ENCODE data around the gene INTS12.

DNA sequence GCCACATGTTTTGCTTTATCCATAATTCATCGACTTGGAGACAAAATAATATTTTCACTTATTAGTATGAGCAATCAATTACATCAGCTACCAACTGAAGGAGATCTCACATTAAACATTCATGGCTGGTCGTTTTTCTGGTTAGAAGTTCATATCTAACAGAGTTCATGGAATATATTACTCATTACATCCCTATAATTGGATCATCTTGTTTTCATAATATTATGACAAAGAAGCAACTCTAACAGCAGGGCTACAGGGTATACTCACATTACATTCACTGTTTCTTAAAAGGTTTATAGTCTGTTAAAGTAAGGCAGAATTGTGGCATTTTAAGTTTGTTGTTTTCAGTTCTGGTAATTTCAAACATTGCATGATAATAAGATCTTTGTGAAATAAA is 33.1 kb upstream of the INTS12 start:
- TF ChIP-seq CTCF (IDR thresholded peaks at IDR 0.05) (no peak), POLR2A (IDR thresholded peaks at IDR 0.05) (no peak)

All from adrenal gland (tissue), 5 donors.